Endothelial cell of umbilical vein (primary cell): ENCODE data around the gene ATP6V1B1. TPM values are rescaled to one million over a fixed set of nuclear protein-coding genes. Genes with fewer than 3 reads are reported as not detected.

Experiments
- BruUV-seq: library from RNA; stranded (reverse); fragments of 400-500 nt; replicated peaks from 2 replicates; lab custom pipeline; 2021; lab: Mats Ljungman, UMichigan
- CTCF ChIA-PET: fragments of 300-600, 350-600 bp; sonication (Branson Sonifier 250); formaldehyde crosslinking; loops from one replicate; lab custom pipeline; 2021; ENCODE audit warnings: antibody characterized with exemption, inconsistent platforms; lab: Charles Lee
- POLR2A ChIA-PET: fragments of 300-600, 350-600 bp; sonication (Branson Sonifier 250); formaldehyde crosslinking; loops from one replicate; lab custom pipeline; 2021; ENCODE audit warnings: antibody characterized with exemption, inconsistent platforms; lab: Charles Lee
- DNase-seq: peaks from one replicate; pipeline ENCODE4 v3.0.0-alpha.2; 2011; ENCODE audit warnings: low read depth, low spot score
- FAIRE-seq: peaks from 2 replicates; lab custom pipeline; 2011; peaks lifted over from hg19 to GRCh38; lab: Jason Lieb, UNC
- H2AFZ ChIP-seq: 2 replicates; pipeline ENCODE4 v1.6.0; 2012; ENCODE audit warnings: low read depth, low read length, control low read depth, inconsistent platforms
- H3K27ac ChIP-seq: 2 replicates; pipeline ENCODE4 v1.5.1; 2011; ENCODE audit warnings: low read depth, mild to moderate bottlenecking, control low read depth, low read length, moderate library complexity; ENCODE audit not compliant: insufficient read depth
- H3K27me3 ChIP-seq, 2 experiments: 2 replicates each; pipeline versions ENCODE4 v1.6.0 to v1.6.1; 2011; ENCODE audit warnings: low read length in 2 of 2, mixed read lengths in 1 of 2; ENCODE audit not compliant: control insufficient read depth in 2 of 2, insufficient read depth in 2 of 2
- H3K36me3 ChIP-seq, 2 experiments: 2 replicates in 1 of 2; 3 replicates in 1 of 2; pipeline ENCODE4 v1.5.1; 2011; ENCODE audit warnings: low read length in 2 of 2, mild to moderate bottlenecking in 1 of 2, moderate library complexity in 1 of 2; ENCODE audit not compliant: control insufficient read depth in 2 of 2, insufficient read depth in 2 of 2; ENCODE audit errors: extremely low read depth in 1 of 2
- H3K4me1 ChIP-seq: 3 replicates; pipeline ENCODE4 v1.5.1; 2011; ENCODE audit warnings: mild to moderate bottlenecking, low read length; ENCODE audit not compliant: control insufficient read depth, insufficient read depth; ENCODE audit errors: extremely low read depth
- H3K4me2 ChIP-seq: 2 replicates; pipeline ENCODE4 v1.6.1; 2011; ENCODE audit warnings: low read length, control low read depth, mixed read lengths; ENCODE audit not compliant: insufficient read depth
- H3K4me3 ChIP-seq, 3 experiments: fragments of 200-600 bp in 1 of 3; sonication (generic), shearing (Covaris generic) in 1 of 3; replicated peaks in 1 of 3; 2 replicates each; pipeline ENCODE4 v1.5.1; 2011 to 2016; ENCODE audit warnings: control low read depth in 3 of 3, low read length in 3 of 3, mild to moderate bottlenecking in 2 of 3, inconsistent platforms in 1 of 3, low read depth in 1 of 3, moderate library complexity in 1 of 3; ENCODE audit not compliant: insufficient read depth in 1 of 3
- H3K79me2 ChIP-seq: 2 replicates; pipeline ENCODE4 v1.6.0; 2012; ENCODE audit warnings: low read length, inconsistent platforms; ENCODE audit not compliant: control insufficient read depth, insufficient read depth
- H3K9ac ChIP-seq: replicated peaks from 2 replicates; pipeline ENCODE3; 2011; ENCODE audit warnings: low read length, control low read depth; ENCODE audit not compliant: insufficient read depth; ENCODE audit errors: extremely low read depth
- H3K9me1 ChIP-seq: replicated peaks from 3 replicates; pipeline ENCODE4 v1.6.0; 2011; ENCODE audit warnings: mild to moderate bottlenecking, low read length; ENCODE audit not compliant: control insufficient read depth, insufficient read depth; ENCODE audit errors: extremely low read depth
- H3K9me3 ChIP-seq: replicated peaks from 2 replicates; pipeline ENCODE4 v1.5.1; 2012; ENCODE audit warnings: low read length, inconsistent platforms; ENCODE audit not compliant: control insufficient read depth, insufficient read depth
- H4K20me1 ChIP-seq: replicated peaks from 2 replicates; pipeline ENCODE3; 2011; ENCODE audit warnings: mild to moderate bottlenecking, low read length; ENCODE audit not compliant: control insufficient read depth, insufficient read depth; ENCODE audit errors: extremely low read depth
- EZH2 ChIP-seq: IDR thresholded peaks from 2 replicates; pipeline ENCODE4 v1.6.1; 2012; ENCODE audit warnings: borderline replicate concordance, low read depth, mild to moderate bottlenecking, moderate library complexity, low read length, inconsistent platforms; ENCODE audit not compliant: severe bottlenecking
- FOS ChIP-seq: IDR thresholded peaks from 2 replicates; pipeline ENCODE4 v1.6.1; 2011; ENCODE audit warnings: mild to moderate bottlenecking, low read length, moderate library complexity, borderline replicate concordance; ENCODE audit not compliant: insufficient read depth
- JUN ChIP-seq: IDR thresholded peaks from 2 replicates; pipeline ENCODE4 v1.6.1; 2011; ENCODE audit warnings: borderline replicate concordance, low read depth; ENCODE audit not compliant: insufficient read length, insufficient read depth
- POLR2A ChIP-seq: IDR thresholded peaks from 2 replicates; pipeline ENCODE4 v1.6.1; 2012; ENCODE audit warnings: low read depth, mild to moderate bottlenecking, control low read depth, low read length
- POLR2AphosphoS5 ChIP-seq: IDR thresholded peaks from 2 replicates; pipeline ENCODE4 v1.6.1; 2012; ENCODE audit warnings: low read depth, mild to moderate bottlenecking, control low read depth, low read length, moderate library complexity; ENCODE audit not compliant: insufficient read depth
- dilution Hi-C: fragments of 300-500 bp; cut with MboI; formaldehyde crosslinking; loops from one replicate; pipeline ENCODE4 v1.15.0; 2019; ENCODE audit warnings: low sequenced_read_pairs; ENCODE audit not compliant: extremely low pct_ligation_motif_present
- intact Hi-C: fragments of 100-400 bp; cut with micrococcal nuclease; formaldehyde crosslinking; loops from one replicate; pipeline ENCODE4 v1.10.0; 2022
- polyA plus RNA-seq, 4 experiments: library from polyadenylated mRNA; depleted of rRNA in 3 of 4; stranded (reverse) in 3 of 4; unstranded in 1 of 4; fragments of >200 nt; gene quantifications; 2 replicates each; pipeline versions ENCODE4 v1.2.1 to v1.2.3, GENCODE V29; 2011 to 2012; ENCODE audit warnings: missing spikeins in 1 of 4
- total RNA-seq: library from RNA; stranded (reverse); gene quantifications from 2 replicates; pipeline ENCODE4 v1.2.3, GENCODE V29; 2021
- TF ChIP-seq, protein P1 (sequence below): IDR thresholded peaks from 2 replicates; pipeline ENCODE4 v1.6.1; 2011; ENCODE audit not compliant: insufficient read depth, insufficient read length

The ATP6V1B1 gene
- total and polyA plus RNA-seq, 2 donors (not counting 3 experiments of a cell fraction or from before 2014, with no cell fraction given) = 0.77 TPM; not detected in 1

DNA sequence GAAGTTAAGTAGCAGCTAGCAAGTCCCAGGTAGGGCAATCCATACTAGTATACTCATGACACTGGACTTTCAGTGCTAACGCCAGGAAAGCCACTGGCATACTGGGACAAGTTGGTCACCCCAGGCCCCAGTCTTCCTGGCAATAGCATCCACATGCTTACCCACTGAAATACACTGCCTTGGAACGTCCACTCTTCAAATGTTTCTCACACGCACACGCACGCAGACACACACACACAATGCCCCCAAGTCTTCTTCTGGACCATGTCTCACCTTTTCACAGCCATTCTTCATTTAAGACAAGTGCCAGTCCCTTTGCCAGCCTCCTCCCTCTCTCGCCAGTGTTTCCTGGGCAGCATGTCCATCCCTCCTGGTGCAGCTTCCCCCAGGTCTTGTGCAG, 67.7 kb downstream of the ATP6V1B1 start:
- CTCF ChIA-PET = interaction anchor here (3.6 kb wide), 1 partner anchor 38 kb away, joined by 65 read pairs; no protein-coding TSS in a partner anchor
- FAIRE-seq = no peak
- intact Hi-C loops = no loop called here

DNA sequence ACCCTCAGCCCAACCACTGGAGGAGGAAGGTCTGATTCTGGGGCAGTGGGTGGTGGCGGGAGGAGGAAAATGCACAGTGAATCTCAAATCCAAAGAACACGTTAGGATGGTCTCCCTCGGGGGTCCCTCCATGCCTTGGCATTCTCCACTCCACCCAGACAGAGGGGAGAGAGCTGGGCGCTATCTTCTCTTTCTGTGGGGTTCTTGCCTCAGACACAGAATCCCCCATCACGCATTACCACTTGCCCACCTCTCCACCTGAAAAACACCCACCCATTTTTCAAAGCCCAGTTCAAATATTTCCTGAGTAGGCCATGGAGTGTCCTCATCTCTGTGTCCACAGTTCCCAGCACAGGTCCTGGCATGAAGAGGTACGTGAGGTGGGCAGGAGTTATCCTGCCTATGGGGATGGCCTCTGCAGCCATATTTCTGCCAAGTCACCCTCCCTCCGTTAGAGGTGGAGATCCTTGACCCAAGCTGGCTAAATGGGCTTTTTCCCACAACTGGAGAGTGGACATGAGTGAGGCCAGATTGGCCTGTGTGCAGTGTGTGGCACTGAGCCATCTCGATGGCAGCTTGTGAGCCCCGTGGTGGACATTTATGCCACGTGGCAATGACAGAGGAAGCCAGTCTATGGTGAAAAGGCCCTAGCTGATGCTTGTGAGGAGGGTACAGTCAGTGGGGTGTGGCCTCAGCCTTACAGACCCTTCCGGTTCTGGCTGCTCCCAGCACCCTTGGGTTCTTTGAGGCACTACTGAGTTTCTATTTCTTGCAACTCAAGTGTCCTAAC, 68.5 kb downstream of the ATP6V1B1 start:
- H3K4me2 ChIP-seq = no peak overlapping the region
- no peaks in the 10 kb centered on the region for H4K20me1 ChIP-seq
- no peaks in the 10 kb centered on the region for H3K4me1 ChIP-seq
- dilution Hi-C loops (no loop called here), intact Hi-C loops (no loop called here)
- ChIA-PET POLR2A (no interaction called here), CTCF (interaction anchor here (0.9 to 1.3 kb wide), 2 partner anchors 19 to 56 kb away, joined by 3 to 5 read pairs; no protein-coding TSS in a partner anchor)
- H3K27me3 ChIP-seq = peaks cover 4 to 5% of the 10 kb centered on the region in 2 experiments
- no peak for TF ChIP-seq EZH2
- TF ChIP-seq POLR2AphosphoS5 = no peak
- no peak for TF ChIP-seq JUN
- TF ChIP-seq POLR2A = no peak
- TF ChIP-seq FOS = no peak
- H2AFZ ChIP-seq = no peak overlapping the region
- no peak overlapping the region for H3K27ac ChIP-seq
- no peak overlapping the region for H3K9ac ChIP-seq
- FAIRE-seq = no peak
- no peaks in the 10 kb centered on the region for H3K9me1 ChIP-seq
- DNase-seq = no peak
- no peaks in the 10 kb centered on the region for H3K79me2 ChIP-seq
- no peak overlapping the region for H3K4me3 ChIP-seq
- no TSS peak for BruUV-seq
- H3K9me3 ChIP-seq = no peaks in the 10 kb centered on the region
- no peaks in the 10 kb centered on the region for H3K36me3 ChIP-seq

More for the DNA sequence above, 67.7 kb downstream of the ATP6V1B1 start:
- Histone ChIP-seq H3K27me3 (peaks cover 4 to 5% of the 10 kb centered on the region in 2 experiments), H2AFZ (no peak overlapping the region), H3K9ac (no peak overlapping the region), H3K9me1 (no peaks in the 10 kb centered on the region), H3K9me3 (no peaks in the 10 kb centered on the region), H3K36me3 (no peaks in the 10 kb centered on the region), H3K4me2 (no peak overlapping the region), H3K4me3 (no peak overlapping the region), H3K4me1 (no peaks in the 10 kb centered on the region), H3K79me2 (no peaks in the 10 kb centered on the region), H3K27ac (no peak overlapping the region), H4K20me1 (no peaks in the 10 kb centered on the region)
- DNase-seq = no peak
- no peak for TF ChIP-seq POLR2A
- TF ChIP-seq, protein P1, sequence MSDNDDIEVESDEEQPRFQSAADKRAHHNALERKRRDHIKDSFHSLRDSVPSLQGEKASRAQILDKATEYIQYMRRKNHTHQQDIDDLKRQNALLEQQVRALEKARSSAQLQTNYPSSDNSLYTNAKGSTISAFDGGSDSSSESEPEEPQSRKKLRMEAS = no peak
- TF ChIP-seq FOS = no peak
- no peak for TF ChIP-seq EZH2
- POLR2A ChIA-PET = no interaction called here
- dilution Hi-C loops = no loop called here
- BruUV-seq = no TSS peak
